ENCODE data around the gene ZSWIM1. TPM values are rescaled to one million over a fixed set of nuclear protein-coding genes. Genes with fewer than 3 reads are reported as not detected.
A peak's percentile ranks its signal among the peaks of the same experiment; 100 is the strongest.

The ZSWIM1 gene
- total and polyA plus RNA-seq, 10 of the 15 experiments (the other 5 are each of a cell fraction or from before 2014, with no cell fraction given): 2.4 to 16.0 (median 9.8) TPM

GRCh38 chr20:45842169-45842812 is 38.7 kb upstream of the ZSWIM1 start (continued):
- no peak for TF ChIP-seq ZBTB40 (IDR thresholded peaks at IDR 0.05; ENCODE audit: borderline replicate concordance)
- TF ChIP-seq CEBPB (IDR thresholded peaks at IDR 0.05; ENCODE audit: borderline replicate concordance in 1 of 2, low read depth in 2 of 2, low read length in 2 of 2): no peak
- TF ChIP-seq MEF2B (IDR thresholded peaks at IDR 0.05; ENCODE audit: partially characterized antibody, poor library complexity, severe bottlenecking): no peak
- TF ChIP-seq PRDM15 (CRISPR knock-in tag; IDR thresholded peaks at IDR 0.05): no peak
- TF ChIP-seq SIN3A (IDR thresholded peaks at IDR 0.05; ENCODE audit: low read depth, low read length): no peak
- no peak for TF ChIP-seq NR2F1 (conservative IDR thresholded peaks at IDR 0.05)
- TF ChIP-seq ZNF384 (IDR thresholded peaks at IDR 0.05; ENCODE audit: borderline replicate concordance, low read depth, low read length): no peak
- TF ChIP-seq SPI1 (IDR thresholded peaks at IDR 0.05; ENCODE audit: borderline replicate concordance, insufficient read depth, low read depth, low read length): peak; percentile 84
- TF ChIP-seq E2F4 (IDR thresholded peaks at IDR 0.05; ENCODE audit: low read depth, low read length): no peak
- TF ChIP-seq MYB (IDR thresholded peaks at IDR 0.05; ENCODE audit: borderline replicate concordance, low read depth, low read length): no peak
- peak; percentile 43 to 51; a peak in 2 of 4 replicates for TF ChIP-seq IKZF2 (IDR thresholded peaks at IDR 0.05)

All from GM12878 (cell line).